ENCODE data around the gene PCBP3.

The PCBP3 gene

DNA sequence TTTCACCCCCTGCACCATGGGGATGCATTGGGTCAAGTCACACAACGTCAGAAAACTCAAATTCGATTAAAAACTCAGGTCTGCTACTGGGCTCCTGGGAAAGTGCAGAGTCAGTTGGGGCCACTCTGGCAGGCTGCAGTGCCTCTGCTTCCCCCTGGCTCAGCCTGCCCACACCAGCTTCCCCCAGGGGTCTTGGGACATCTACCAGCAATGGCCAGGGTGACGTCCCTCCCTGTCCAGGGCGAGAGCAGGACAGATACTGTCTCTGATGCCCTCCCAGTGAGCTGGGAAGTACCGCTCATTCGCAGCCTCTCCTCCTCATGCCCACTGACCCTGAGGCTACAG is 231.9 kb downstream of the PCBP3 start:
- no peak overlapping the region for H3K27ac ChIP-seq
- TF ChIP-seq, protein P1, sequence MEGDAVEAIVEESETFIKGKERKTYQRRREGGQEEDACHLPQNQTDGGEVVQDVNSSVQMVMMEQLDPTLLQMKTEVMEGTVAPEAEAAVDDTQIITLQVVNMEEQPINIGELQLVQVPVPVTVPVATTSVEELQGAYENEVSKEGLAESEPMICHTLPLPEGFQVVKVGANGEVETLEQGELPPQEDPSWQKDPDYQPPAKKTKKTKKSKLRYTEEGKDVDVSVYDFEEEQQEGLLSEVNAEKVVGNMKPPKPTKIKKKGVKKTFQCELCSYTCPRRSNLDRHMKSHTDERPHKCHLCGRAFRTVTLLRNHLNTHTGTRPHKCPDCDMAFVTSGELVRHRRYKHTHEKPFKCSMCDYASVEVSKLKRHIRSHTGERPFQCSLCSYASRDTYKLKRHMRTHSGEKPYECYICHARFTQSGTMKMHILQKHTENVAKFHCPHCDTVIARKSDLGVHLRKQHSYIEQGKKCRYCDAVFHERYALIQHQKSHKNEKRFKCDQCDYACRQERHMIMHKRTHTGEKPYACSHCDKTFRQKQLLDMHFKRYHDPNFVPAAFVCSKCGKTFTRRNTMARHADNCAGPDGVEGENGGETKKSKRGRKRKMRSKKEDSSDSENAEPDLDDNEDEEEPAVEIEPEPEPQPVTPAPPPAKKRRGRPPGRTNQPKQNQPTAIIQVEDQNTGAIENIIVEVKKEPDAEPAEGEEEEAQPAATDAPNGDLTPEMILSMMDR (conservative IDR thresholded peaks at IDR 0.05): no peak

DNA sequence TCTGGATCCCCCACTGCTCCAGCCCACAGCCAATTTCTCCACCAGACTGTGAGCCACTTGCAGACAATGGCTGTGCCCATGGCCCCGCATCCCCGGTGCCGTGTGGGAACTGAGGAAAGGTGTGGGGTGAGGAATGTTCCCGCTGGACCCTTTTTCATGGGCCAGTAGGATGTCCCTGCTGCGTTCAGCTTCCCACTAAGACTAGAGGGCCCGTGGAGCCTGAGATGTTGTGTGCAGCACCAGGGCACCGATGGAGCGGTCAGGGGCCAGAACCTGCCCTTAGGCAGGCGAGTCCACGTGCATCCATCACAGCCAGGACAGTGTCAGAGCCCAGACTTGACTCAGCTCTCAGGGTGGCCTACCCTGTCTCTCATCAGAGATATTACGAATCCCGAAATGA is 232.4 kb downstream of the PCBP3 start:
- H3K27ac ChIP-seq: no peak overlapping the region
- TF ChIP-seq, protein P1 (conservative IDR thresholded peaks at IDR 0.05): no peak

DNA sequence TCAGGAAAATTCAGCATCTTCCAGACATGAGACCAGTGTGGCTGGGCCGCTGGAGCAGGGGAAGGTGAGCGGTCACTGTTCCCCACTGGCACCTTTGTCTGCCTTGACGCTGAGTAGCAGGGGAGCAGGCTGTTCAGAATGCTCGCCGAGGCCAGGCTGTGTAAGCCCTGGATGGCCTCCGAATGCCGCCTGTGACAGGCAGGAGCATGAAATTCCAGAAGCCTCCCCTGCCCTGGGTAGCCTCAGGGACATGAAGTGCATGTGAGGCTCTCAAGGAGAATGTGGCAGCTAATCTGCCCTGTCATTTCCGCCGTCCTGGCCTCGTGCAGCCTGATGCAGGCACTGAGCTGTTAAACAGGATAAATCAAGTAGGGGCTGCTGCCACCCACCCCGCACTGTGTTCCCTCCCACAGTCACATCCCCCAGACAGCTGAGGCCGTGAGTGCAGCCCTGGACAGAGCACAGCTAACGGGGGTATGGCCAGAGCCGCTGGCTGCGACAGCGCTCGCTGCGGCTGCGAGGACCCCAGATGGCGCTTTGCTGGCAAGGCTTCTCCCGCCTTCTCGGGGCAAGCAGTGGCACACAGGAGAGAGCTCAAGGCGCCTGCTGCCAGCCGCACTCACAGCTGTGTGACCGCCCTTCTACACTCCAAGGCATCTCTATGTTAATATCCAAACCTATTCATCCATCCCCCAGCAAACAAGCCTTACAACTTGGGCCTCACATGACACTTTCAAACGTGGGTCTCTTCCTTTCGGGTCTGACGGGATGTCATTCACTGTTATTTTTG is 233.1 kb downstream of the PCBP3 start:
- no peak overlapping the region for H3K27ac ChIP-seq
- TF ChIP-seq, protein P1 (conservative IDR thresholded peaks at IDR 0.05): no peak

DNA sequence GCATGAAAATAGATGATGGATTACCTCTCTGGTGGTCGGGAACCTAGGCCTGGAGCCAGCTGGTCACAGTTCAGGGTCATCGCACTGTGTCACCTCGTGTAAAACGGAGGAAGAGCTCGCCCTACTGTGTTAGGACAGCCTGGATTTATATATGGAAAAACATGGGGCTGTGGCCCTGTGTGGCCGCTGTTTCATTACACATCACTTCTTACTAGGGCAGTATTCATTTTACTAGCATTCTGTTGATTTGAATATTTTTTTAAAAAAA is 233.6 kb downstream of the PCBP3 start:
- TF ChIP-seq, protein P1 (conservative IDR thresholded peaks at IDR 0.05): no peak
- H3K27ac ChIP-seq: no peak overlapping the region

DNA sequence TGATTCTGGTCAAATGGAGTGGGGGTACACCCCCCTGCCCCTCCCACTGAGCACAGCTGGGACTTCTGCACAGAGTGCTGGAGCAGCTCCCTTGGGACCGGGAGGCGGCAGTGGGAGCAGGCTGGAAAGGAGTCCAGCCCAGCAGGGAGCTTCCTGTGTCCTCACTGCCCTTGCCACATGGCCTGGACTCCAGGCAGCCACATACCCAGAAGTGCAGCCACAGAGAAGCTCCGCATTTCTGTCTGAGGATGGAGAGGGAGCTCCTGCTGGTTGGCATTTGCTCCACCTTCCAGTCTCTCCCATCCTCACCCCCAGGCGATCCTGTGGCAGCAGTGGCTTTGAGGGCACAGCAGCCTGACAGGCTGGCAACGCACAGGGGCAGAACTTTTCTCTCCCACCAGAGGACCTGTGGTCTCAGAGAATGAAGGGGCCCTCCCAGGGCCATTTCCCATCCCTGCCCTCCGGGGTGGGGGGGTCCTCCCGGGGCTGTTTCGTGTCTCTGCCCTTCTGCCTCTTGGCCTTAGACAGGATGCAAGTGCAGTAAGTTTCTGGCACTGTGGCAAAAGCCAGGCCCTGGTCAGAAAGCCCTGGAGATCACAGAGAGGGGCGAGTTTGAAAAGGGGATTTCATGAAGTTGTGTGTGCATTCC is 234.4 kb downstream of the PCBP3 start:
- H3K27ac ChIP-seq: no peak overlapping the region
- TF ChIP-seq, protein P1 (conservative IDR thresholded peaks at IDR 0.05): no peak

DNA sequence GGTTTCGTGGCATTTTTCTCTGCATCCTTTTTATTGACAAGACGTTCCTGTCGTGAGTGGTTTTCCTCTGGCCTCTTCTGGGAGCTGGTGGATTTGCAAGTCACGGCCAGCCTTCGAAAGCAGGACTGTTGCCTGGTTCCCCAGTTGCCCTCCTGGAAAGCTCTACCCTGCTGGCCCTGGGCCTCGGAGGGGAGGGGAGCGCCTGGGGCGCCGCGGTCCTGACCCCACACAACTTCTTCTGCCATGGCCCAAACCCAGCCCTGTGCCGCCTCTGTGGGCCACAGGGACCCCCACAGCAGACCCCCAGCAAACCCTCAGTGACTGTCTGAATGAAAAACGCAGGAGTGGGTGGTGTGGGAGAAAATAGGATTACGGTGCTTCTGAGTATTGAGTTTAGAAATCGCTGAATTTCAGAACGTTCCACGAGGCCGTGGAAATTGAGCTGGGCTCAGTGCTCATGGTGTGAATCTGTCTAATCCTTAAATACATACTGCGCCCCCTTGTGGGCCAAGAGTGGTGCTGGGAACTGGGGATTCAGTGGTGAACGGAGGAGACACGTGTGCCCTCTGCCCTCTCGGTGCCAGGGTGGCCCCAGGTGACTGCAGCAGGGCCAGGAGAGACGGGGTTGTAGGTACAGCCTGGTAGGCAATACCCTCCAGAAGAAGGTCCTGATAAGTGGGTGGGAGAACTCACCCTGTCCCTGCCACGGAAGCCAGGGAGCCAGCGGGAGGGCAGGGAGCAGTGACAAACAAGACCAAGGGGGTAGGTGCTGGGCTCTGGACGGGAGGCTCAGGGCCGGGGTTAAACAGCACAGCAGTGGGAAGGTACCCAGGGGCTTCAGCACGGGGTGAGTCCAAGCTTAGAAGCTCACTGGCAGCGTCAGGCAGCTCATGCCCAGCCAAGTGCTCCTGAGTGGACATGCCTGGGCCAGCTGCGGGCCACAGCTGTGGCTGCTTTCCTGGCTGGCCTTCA is 236.9 kb downstream of the PCBP3 start:
- TF ChIP-seq, protein P1 (conservative IDR thresholded peaks at IDR 0.05): peak; percentile 80
- no peak overlapping the region for H3K27ac ChIP-seq

DNA sequence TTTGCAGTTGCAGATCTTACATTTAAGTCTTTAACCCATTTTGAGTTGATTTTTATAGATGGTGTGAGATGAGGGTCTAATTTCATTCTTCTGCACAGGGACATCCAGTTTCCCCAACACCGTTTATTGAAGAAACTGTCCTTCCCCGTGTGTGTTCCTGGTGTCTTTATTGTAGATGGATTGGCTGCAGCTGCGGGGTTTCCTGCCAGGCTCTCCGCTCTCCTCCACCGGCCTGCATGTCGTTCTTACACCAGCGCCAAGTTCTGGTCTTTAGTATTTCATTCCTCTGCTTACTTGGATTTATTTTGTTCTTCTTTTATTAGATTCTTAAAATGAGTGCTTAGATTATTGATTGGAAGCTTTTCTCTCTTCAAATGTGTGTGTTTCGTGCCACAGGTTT is 239.1 kb downstream of the PCBP3 start:
- no peak overlapping the region for H3K27ac ChIP-seq
- TF ChIP-seq, protein P1 (conservative IDR thresholded peaks at IDR 0.05): no peak
